IMR-90 (cell line): Measurements from ENCODE around the gene HAUS3. TPM values are rescaled to one million over a fixed set of nuclear protein-coding genes. Genes with fewer than 3 reads are reported as not detected.

Source experiments
- ATAC-seq: fragments of 200-7000 bp; cut with Tn5 transposase; 2 replicates; pipeline ENCODE4 v1.9.1; 2020; ENCODE audit warnings: low read depth, mild to moderate bottlenecking, moderate library complexity
- BruUV-seq: library from RNA; stranded (reverse); fragments of 400-500 nt; replicated peaks from 2 replicates; lab custom pipeline; 2021; lab: Mats Ljungman, UMichigan
- CTCF ChIA-PET: fragments of 300-600 bp; formaldehyde crosslinking; extraction: SDS; loops from one replicate; lab custom pipeline; 2021; ENCODE audit warnings: antibody characterized with exemption; lab: Yijun Ruan, JAX
- POLR2A ChIA-PET: fragments of 300-600 bp; sonication (Branson Sonifier 250); formaldehyde crosslinking; loops from one replicate; lab custom pipeline; 2022; ENCODE audit warnings: antibody characterized with exemption; ENCODE audit not compliant: unreplicated experiment; lab: Charles Lee
- DNase-seq: peaks from one replicate; pipeline ENCODE4 v3.0.0; 2013
- H2AFZ ChIP-seq: replicated peaks from 2 replicates; pipeline ENCODE3; 2013; ENCODE audit warnings: low read length, mild to moderate bottlenecking; ENCODE audit not compliant: poor library complexity
- H2AK5ac ChIP-seq: 2 replicates; pipeline ENCODE4 v1.6.1; 2013; ENCODE audit warnings: low read depth, low read length, inconsistent platforms
- H2AK9ac ChIP-seq: replicated peaks from 2 replicates; pipeline ENCODE3; 2013; ENCODE audit warnings: mild to moderate bottlenecking, low read depth, low read length, moderate library complexity; ENCODE audit not compliant: poor library complexity
- H2BK120ac ChIP-seq: 2 replicates; pipeline ENCODE4 v1.6.1; 2013; ENCODE audit warnings: low read depth, low read length, inconsistent platforms
- H2BK15ac ChIP-seq: 3 replicates; pipeline ENCODE4 v1.6.1; 2013; ENCODE audit warnings: low read depth, low read length, inconsistent platforms
- H2BK20ac ChIP-seq: 2 replicates; pipeline ENCODE4 v1.6.1; 2013; ENCODE audit warnings: low read depth, mild to moderate bottlenecking, inconsistent platforms, low read length, moderate library complexity
- H2BK5ac ChIP-seq: 2 replicates; pipeline ENCODE4 v1.6.1; 2013; ENCODE audit warnings: mild to moderate bottlenecking, low read depth, low read length, inconsistent platforms; ENCODE audit not compliant: poor library complexity, severe bottlenecking
- H3K14ac ChIP-seq: replicated peaks from 2 replicates; pipeline ENCODE4 v1.6.1; 2013; ENCODE audit warnings: low read depth, low read length, inconsistent platforms
- H3K18ac ChIP-seq: 2 replicates; pipeline ENCODE4 v1.6.1; 2013; ENCODE audit warnings: low read depth, low read length, control low read depth
- H3K23ac ChIP-seq: 2 replicates; pipeline ENCODE4 v1.6.1; 2013; ENCODE audit warnings: low read depth, low read length, inconsistent platforms
- H3K27ac ChIP-seq: 2 replicates; pipeline ENCODE4 v1.5.1; 2013; ENCODE audit warnings: mild to moderate bottlenecking, control low read depth, low read length; ENCODE audit not compliant: insufficient read depth
- H3K27me3 ChIP-seq: 2 replicates; pipeline ENCODE4 v1.6.1; 2013; ENCODE audit warnings: low read length; ENCODE audit not compliant: control insufficient read depth, insufficient read depth
- H3K36me3 ChIP-seq: 2 replicates; pipeline ENCODE4 v1.6.1; 2013; ENCODE audit warnings: low read length, mixed read lengths; ENCODE audit not compliant: control insufficient read depth, insufficient read depth
- H3K4ac ChIP-seq: 2 replicates; pipeline ENCODE4 v1.6.1; 2013; ENCODE audit warnings: low read depth, low read length, inconsistent platforms
- H3K4me1 ChIP-seq: 2 replicates; pipeline ENCODE4 v1.6.1; 2013; ENCODE audit warnings: low read length, mixed read lengths; ENCODE audit not compliant: control insufficient read depth, insufficient read depth
- H3K4me2 ChIP-seq: 2 replicates; pipeline ENCODE4 v1.6.1; 2013; ENCODE audit warnings: low read depth, mild to moderate bottlenecking, control low read depth, low read length, moderate library complexity
- H3K4me3 ChIP-seq: 2 replicates; pipeline ENCODE4 v1.5.1; 2013; ENCODE audit warnings: low read depth, mild to moderate bottlenecking, control low read depth, low read length, moderate library complexity; ENCODE audit not compliant: insufficient read depth
- H3K56ac ChIP-seq: 2 replicates; pipeline ENCODE4 v1.6.1; 2013; ENCODE audit warnings: low read length, inconsistent platforms; ENCODE audit not compliant: insufficient read depth; ENCODE audit errors: extremely low read depth
- H3K79me1 ChIP-seq, 2 experiments: 2 replicates each; pipeline ENCODE4 v1.6.1; 2013; ENCODE audit warnings: low read length in 2 of 2, inconsistent platforms in 1 of 2, low read depth in 1 of 2
- H3K9ac ChIP-seq: 2 replicates; pipeline ENCODE4 v1.6.1; 2013; ENCODE audit warnings: low read depth, low read length, control low read depth
- H3K9me1 ChIP-seq: 2 replicates; pipeline ENCODE4 v1.6.1; 2013; ENCODE audit warnings: low read length, inconsistent platforms; ENCODE audit not compliant: insufficient read depth
- H3K9me3 ChIP-seq: 2 replicates; pipeline ENCODE4 v1.6.1; 2013; ENCODE audit warnings: low read length; ENCODE audit not compliant: control insufficient read depth, insufficient read depth
- H4K20me1 ChIP-seq: 2 replicates; pipeline ENCODE4 v1.6.1; 2013; ENCODE audit warnings: low read length, inconsistent platforms; ENCODE audit not compliant: insufficient read depth
- H4K5ac ChIP-seq: 2 replicates; pipeline ENCODE4 v1.6.1; 2013; ENCODE audit warnings: mild to moderate bottlenecking, low read depth, low read length, control low read depth
- H4K8ac ChIP-seq, 2 experiments: 2 replicates each; pipeline ENCODE4 v1.6.1; 2013; ENCODE audit warnings: low read depth in 2 of 2, low read length in 2 of 2, control low read depth in 1 of 2, inconsistent platforms in 1 of 2
- H4K91ac ChIP-seq: 2 replicates; pipeline ENCODE4 v1.6.1; 2013; ENCODE audit warnings: low read depth, low read length, inconsistent platforms; ENCODE audit not compliant: insufficient read depth
- BHLHE40 ChIP-seq: fragments of 150-350 bp; IDR thresholded peaks from 2 replicates; pipeline ENCODE4 v1.6.1; 2016; ENCODE audit warnings: mild to moderate bottlenecking, low read depth, low read length
- CEBPB ChIP-seq: IDR thresholded peaks from 2 replicates; pipeline ENCODE4 v1.6.1; 2012; ENCODE audit warnings: low read depth, low read length, improper control_type of control experiment
- MAFK ChIP-seq: IDR thresholded peaks from 2 replicates; pipeline ENCODE4 v1.6.1; 2012; ENCODE audit warnings: low read depth, low read length, improper control_type of control experiment
- MAZ ChIP-seq: IDR thresholded peaks from 2 replicates; pipeline ENCODE4 v1.6.1; 2012; ENCODE audit warnings: low read depth, mild to moderate bottlenecking, low read length, improper control_type of control experiment, moderate library complexity, borderline replicate concordance
- MXI1 ChIP-seq: IDR thresholded peaks from 2 replicates; pipeline ENCODE4 v1.6.1; 2012; ENCODE audit warnings: low read depth, mild to moderate bottlenecking, low read length, moderate library complexity, borderline replicate concordance
- RAD21 ChIP-seq: IDR thresholded peaks from 2 replicates; pipeline ENCODE4 v1.6.1; 2012; ENCODE audit warnings: low read length, improper control_type of control experiment
- RFX5 ChIP-seq: IDR thresholded peaks from 2 replicates; pipeline ENCODE4 v1.8.0; 2012; ENCODE audit warnings: low read depth, mild to moderate bottlenecking, low read length, moderate library complexity
- SMC3 ChIP-seq: fragments of 150-350 bp; IDR thresholded peaks from 2 replicates; pipeline ENCODE4 v1.6.1; 2016; ENCODE audit warnings: low read depth, mild to moderate bottlenecking, antibody characterized with exemption, low read length, moderate library complexity
- USF2 ChIP-seq: fragments of 150-350 bp; IDR thresholded peaks from 2 replicates; pipeline ENCODE4 v1.6.1; 2017; ENCODE audit warnings: mild to moderate bottlenecking, antibody characterized with exemption, low read length, low read depth
- WGBS, 2 experiments: methylation state at CpG; one replicate each; pipeline versions ENCODE4 v1.1.5 to v1.1.7; 2013; ENCODE audit warnings: missing lambda C conversion rate in 2 of 2; ENCODE audit not compliant: insufficient read length in 1 of 2; ENCODE audit errors: extremely low coverage in 2 of 2; 5-methylcytosine and 5-hydroxymethylcytosine counted together
- dilution Hi-C: fragments of 300-500 bp; cut with HindIII; formaldehyde crosslinking; loops from one replicate; pipeline ENCODE4 v1.14.3; 2018; ENCODE audit warnings: low sequenced_read_pairs; ENCODE audit not compliant: unreplicated experiment
- in situ Hi-C: fragments of 300-500 bp; cut with MboI; formaldehyde crosslinking; loops from 3 replicates; pipeline ENCODE4 v1.14.3; 2019; ENCODE audit warnings: low sequenced_read_pairs, inconsistent platforms, mixed read lengths
- intact Hi-C: fragments of 100-400 bp; cut with micrococcal nuclease; formaldehyde crosslinking; loops from 2 replicates; pipeline ENCODE4 v1.10.0; 2022
- polyA plus RNA-seq, 3 experiments: library from polyadenylated mRNA; depleted of rRNA; stranded (reverse); fragments of >200 nt; gene quantifications; 2 replicates each; pipeline ENCODE4 v1.2.3, GENCODE V29; 2012; ENCODE audit warnings: low replicate concordance in 1 of 3
- total RNA-seq: library from RNA; depleted of rRNA; stranded (reverse); fragments of >200 nt; gene quantifications from 2 replicates; pipeline ENCODE4 v1.2.3, GENCODE V29; 2012
- TF ChIP-seq, protein P1 (sequence below): conservative IDR thresholded peaks from 2 replicates; pipeline ENCODE4 v1.5.1; 2012; ENCODE audit warnings: mild to moderate bottlenecking, low read depth, low read length, improper control_type of control experiment
- TF ChIP-seq, protein P2 (sequence below): fragments of 150-350 bp; IDR thresholded peaks from 2 replicates; pipeline ENCODE4 v1.6.1; 2016; ENCODE audit warnings: low read depth, mild to moderate bottlenecking, low read length, moderate library complexity, borderline replicate concordance

HAUS3 gene
- total and polyA plus RNA-seq, 2 of the 4 experiments (the other 2 are of a cell fraction) = 4.3 to 4.8 TPM

DNA sequence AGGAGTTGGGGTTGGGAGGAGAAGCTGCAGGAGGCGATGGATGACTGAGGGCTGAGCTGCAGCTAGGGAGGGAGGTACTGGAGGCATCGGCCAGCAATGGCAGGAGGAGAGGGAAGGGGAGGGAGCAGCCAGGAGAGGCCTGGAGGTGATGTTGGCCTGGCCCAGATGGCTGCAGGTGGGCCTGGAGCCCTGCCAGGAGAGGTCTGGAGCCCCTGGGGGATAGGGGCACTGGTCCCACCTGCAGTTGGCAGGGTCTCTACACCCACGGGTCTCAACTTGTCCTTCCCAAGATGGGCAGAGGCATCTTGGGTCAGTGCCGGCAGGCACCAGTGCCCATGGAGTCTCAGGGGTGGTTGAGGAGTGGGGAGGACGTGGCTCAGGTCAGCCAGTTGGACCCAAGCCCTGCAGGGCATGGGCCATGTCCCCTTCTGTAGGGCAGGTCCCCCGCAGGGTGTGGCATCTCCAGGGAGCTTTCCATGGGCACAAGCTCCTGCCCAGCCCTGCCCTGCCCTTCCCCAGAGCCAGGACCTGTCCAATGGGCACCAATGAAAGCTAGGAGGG, 22.6 kb upstream of the HAUS3 start:
- Histone ChIP-seq H2BK120ac (no peak overlapping the region), H3K9ac (no peak overlapping the region), H3K27me3 (no peaks in the 10 kb centered on the region), H3K4me1 (peaks cover 8% of the 10 kb centered on the region; the same call in 1 of the 2 replicates), H3K18ac (no peak overlapping the region), H4K20me1 (peaks cover 8% of the 10 kb centered on the region; the same call in 1 of the 2 replicates), H2BK5ac (no peak overlapping the region), H3K27ac (no peak overlapping the region), H2AK9ac (peak overlapping the region; percentile 52), H2AK5ac (no peak overlapping the region), H3K79me1 (peaks cover 14 to 20% of the 10 kb centered on the region in 2 experiments), H2BK20ac (no peak overlapping the region), H4K91ac (no peak overlapping the region), H3K4ac (no peak overlapping the region), H4K5ac (no peak overlapping the region), H3K9me3 (no peaks in the 10 kb centered on the region), H3K23ac (no peak overlapping the region), H3K36me3 (peaks cover 3% of the 10 kb centered on the region; the same call in 1 of the 2 replicates), H4K8ac (no peak overlapping the region), H3K56ac (no peak overlapping the region), H2AFZ (no peak overlapping the region), H3K9me1 (peaks cover 4% of the 10 kb centered on the region; the same call in 1 of the 2 replicates), H2BK15ac (no peak overlapping the region), H3K14ac (no peak overlapping the region), H3K4me2 (no peak overlapping the region), H3K4me3 (no peak overlapping the region)
- in situ Hi-C loops (no loop called here), intact Hi-C loops (loop anchor here (5.0 to 10.0 kb wide), 3 partner anchors 88 to 203 kb away; partner anchors contain the start of genes CFAP99, RNF4 and ZFYVE28), dilution Hi-C loops (no loop called here)
- no peak for DNase-seq
- ChIA-PET CTCF (no interaction called here), POLR2A (no interaction called here)
- TF ChIP-seq, protein P1, sequence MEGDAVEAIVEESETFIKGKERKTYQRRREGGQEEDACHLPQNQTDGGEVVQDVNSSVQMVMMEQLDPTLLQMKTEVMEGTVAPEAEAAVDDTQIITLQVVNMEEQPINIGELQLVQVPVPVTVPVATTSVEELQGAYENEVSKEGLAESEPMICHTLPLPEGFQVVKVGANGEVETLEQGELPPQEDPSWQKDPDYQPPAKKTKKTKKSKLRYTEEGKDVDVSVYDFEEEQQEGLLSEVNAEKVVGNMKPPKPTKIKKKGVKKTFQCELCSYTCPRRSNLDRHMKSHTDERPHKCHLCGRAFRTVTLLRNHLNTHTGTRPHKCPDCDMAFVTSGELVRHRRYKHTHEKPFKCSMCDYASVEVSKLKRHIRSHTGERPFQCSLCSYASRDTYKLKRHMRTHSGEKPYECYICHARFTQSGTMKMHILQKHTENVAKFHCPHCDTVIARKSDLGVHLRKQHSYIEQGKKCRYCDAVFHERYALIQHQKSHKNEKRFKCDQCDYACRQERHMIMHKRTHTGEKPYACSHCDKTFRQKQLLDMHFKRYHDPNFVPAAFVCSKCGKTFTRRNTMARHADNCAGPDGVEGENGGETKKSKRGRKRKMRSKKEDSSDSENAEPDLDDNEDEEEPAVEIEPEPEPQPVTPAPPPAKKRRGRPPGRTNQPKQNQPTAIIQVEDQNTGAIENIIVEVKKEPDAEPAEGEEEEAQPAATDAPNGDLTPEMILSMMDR = no peak
- TF ChIP-seq BHLHE40 (no peak), USF2 (no peak), CEBPB (no peak), MAFK (no peak), MXI1 (no peak), MAZ (no peak), SMC3 (no peak), RAD21 (no peak), RFX5 (no peak)
- TF ChIP-seq, protein P2, sequence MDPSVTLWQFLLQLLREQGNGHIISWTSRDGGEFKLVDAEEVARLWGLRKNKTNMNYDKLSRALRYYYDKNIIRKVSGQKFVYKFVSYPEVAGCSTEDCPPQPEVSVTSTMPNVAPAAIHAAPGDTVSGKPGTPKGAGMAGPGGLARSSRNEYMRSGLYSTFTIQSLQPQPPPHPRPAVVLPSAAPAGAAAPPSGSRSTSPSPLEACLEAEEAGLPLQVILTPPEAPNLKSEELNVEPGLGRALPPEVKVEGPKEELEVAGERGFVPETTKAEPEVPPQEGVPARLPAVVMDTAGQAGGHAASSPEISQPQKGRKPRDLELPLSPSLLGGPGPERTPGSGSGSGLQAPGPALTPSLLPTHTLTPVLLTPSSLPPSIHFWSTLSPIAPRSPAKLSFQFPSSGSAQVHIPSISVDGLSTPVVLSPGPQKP = no peak
- BruUV-seq = no TSS peak
- ATAC-seq = no peak
- WGBS, 2 experiments = 52% methylated on average over 3 of the region's 6 CpGs; no CpG with 5 or more reads in 1 of the 2 experiments
